DOHH2 (cell line): ENCODE data around the gene TFAP2A.

Source experiments
- H3F3A ChIP-seq: fragments of 200-600 bp; sonication (generic), shearing (Covaris generic); 2 replicates; pipeline ENCODE4 v1.6.0; 2016; ENCODE audit warnings: antibody characterized with exemption, mild to moderate bottlenecking; ENCODE audit not compliant: control insufficient read depth, insufficient read depth
- H3K27ac ChIP-seq: fragments of 200-600 bp; sonication (generic); 2 replicates; pipeline ENCODE4 v1.5.1; 2014; ENCODE audit warnings: low read depth, mild to moderate bottlenecking, low read length, moderate library complexity
- H3K27me3 ChIP-seq: fragments of 200-600 bp; sonication (generic); 2 replicates; pipeline ENCODE4 v1.6.1; 2014; ENCODE audit warnings: mild to moderate bottlenecking, low read length, mixed read lengths; ENCODE audit not compliant: control insufficient read depth
- H3K36me3 ChIP-seq: fragments of 200-600 bp; sonication (generic); 2 replicates; pipeline ENCODE4 v1.6.1; 2014; ENCODE audit warnings: mild to moderate bottlenecking, low read length, moderate library complexity, mixed read lengths; ENCODE audit not compliant: control insufficient read depth
- H3K4me1 ChIP-seq: fragments of 200-600 bp; sonication (generic); 2 replicates; pipeline ENCODE4 v1.6.1; 2014; ENCODE audit warnings: mild to moderate bottlenecking, low read length, mixed read lengths; ENCODE audit not compliant: control insufficient read depth
- H3K4me2 ChIP-seq: fragments of 200-600 bp; sonication (generic); 2 replicates; pipeline ENCODE4 v1.6.0; 2014; ENCODE audit warnings: mild to moderate bottlenecking, low read length, moderate library complexity
- H3K4me3 ChIP-seq: fragments of 200-600 bp; sonication (generic); 2 replicates; pipeline ENCODE4 v1.5.1; 2014; ENCODE audit warnings: mild to moderate bottlenecking, low read length, mixed read lengths
- H3K79me2 ChIP-seq: fragments of 200-600 bp; sonication (generic); 2 replicates; pipeline ENCODE4 v1.6.1; 2014; ENCODE audit warnings: mild to moderate bottlenecking, low read length, mixed read lengths; ENCODE audit not compliant: control insufficient read depth
- H3K9me2 ChIP-seq: fragments of 200-600 bp; sonication (generic); replicated peaks from 2 replicates; pipeline ENCODE4 v1.6.1; 2014; ENCODE audit warnings: mild to moderate bottlenecking, low read length, mixed read lengths; ENCODE audit not compliant: control insufficient read depth
- H3K9me3 ChIP-seq: fragments of 200-600 bp; sonication (generic); 2 replicates; pipeline ENCODE4 v1.6.1; 2014; ENCODE audit warnings: antibody characterized with exemption, low read length, mixed read lengths; ENCODE audit not compliant: control insufficient read depth, insufficient read depth
- H4K20me1 ChIP-seq: fragments of 200-600 bp; sonication (generic); 2 replicates; pipeline ENCODE4 v1.6.0; 2014; ENCODE audit warnings: low read depth, mild to moderate bottlenecking, antibody characterized with exemption, low read length, moderate library complexity; ENCODE audit not compliant: control insufficient read depth, insufficient read depth
- CTCF ChIP-seq: fragments of 200-600 bp; sonication (generic); IDR thresholded peaks from one replicate; pipeline ENCODE4 v1.5.1; 2014; ENCODE audit warnings: antibody characterized with exemption, mild to moderate bottlenecking, low read depth, low read length; ENCODE audit not compliant: poor library complexity, severe bottlenecking
- EZH2phosphoT487 ChIP-seq: fragments of 200-600 bp; sonication (generic); IDR thresholded peaks from 2 replicates; pipeline ENCODE4 v1.6.1; 2017; ENCODE audit warnings: borderline replicate concordance, mild to moderate bottlenecking, antibody characterized with exemption, low read length, moderate library complexity, mixed read lengths

Gene TFAP2A

GRCh38 chr6:10441004-10441654 is 26.3 kb upstream of the TFAP2A start:
- Histone ChIP-seq H3K4me2 (no peak overlapping the region), H3K27ac (no peak overlapping the region), H3K27me3 (no peaks in the 10 kb centered on the region), H3K4me1 (no peaks in the 10 kb centered on the region), H3K9me3 (0 out of 2 replicates have a peak, but pooled peaks cover 4% of the 10 kb centered on the region), H3K4me3 (no peak overlapping the region), H3K9me2 (no peaks in the 10 kb centered on the region), H3K36me3 (no peaks in the 10 kb centered on the region), H4K20me1 (no peaks in the 10 kb centered on the region), H3K79me2 (no peaks in the 10 kb centered on the region), H3F3A (no peaks in the 10 kb centered on the region)
- TF ChIP-seq EZH2phosphoT487 (no peak), CTCF (no peak)

- H3K27me3 ChIP-seq, result no peaks in the 10 kb centered on the region
- no peaks in the 10 kb centered on the region for H3K79me2 ChIP-seq
- H3K4me3 ChIP-seq, result no peak overlapping the region
- H3K27ac ChIP-seq, result no peak overlapping the region
- H3K4me1 ChIP-seq, result peaks cover 13% of the 10 kb centered on the region
- H4K20me1 ChIP-seq, result no peaks in the 10 kb centered on the region
- no peak overlapping the region for H3K4me2 ChIP-seq
- TF ChIP-seq CTCF, result no peak
- no peak for TF ChIP-seq EZH2phosphoT487
- 0 out of 2 replicates have a peak, but pooled peaks cover 4% of the 10 kb centered on the region for H3K9me3 ChIP-seq
- H3K36me3 ChIP-seq, result no peaks in the 10 kb centered on the region
- no peaks in the 10 kb centered on the region for H3K9me2 ChIP-seq
- H3F3A ChIP-seq, result no peaks in the 10 kb centered on the region
Observed at GRCh38 chr6:10437891-10438290, 23.0 kb upstream of the TFAP2A start.

GRCh38 chr6:10434235-10434634 is 19.4 kb upstream of the TFAP2A start:
- TF ChIP-seq CTCF, result no peak
- no peak for TF ChIP-seq EZH2phosphoT487
- no peaks in the 10 kb centered on the region for H3K36me3 ChIP-seq
- H3K27ac ChIP-seq, result no peak overlapping the region
- no peaks in the 10 kb centered on the region for H3K27me3 ChIP-seq
- H3K4me3 ChIP-seq, result peak overlapping the region; percentile 27
- no peaks in the 10 kb centered on the region for H3K9me3 ChIP-seq
- no peaks in the 10 kb centered on the region for H3F3A ChIP-seq
- peaks cover 23% of the 10 kb centered on the region for H3K4me1 ChIP-seq
- H3K9me2 ChIP-seq, result no peaks in the 10 kb centered on the region
- no peaks in the 10 kb centered on the region for H4K20me1 ChIP-seq
- no peaks in the 10 kb centered on the region for H3K79me2 ChIP-seq
- H3K4me2 ChIP-seq, result peak overlapping the region; percentile 41
